NB4 (cell line): ENCODE results near the gene ALS2CL.

ENCODE experiments used
- MYC ChIP-seq: IDR thresholded peaks from 2 replicates; pipeline ENCODE4 v1.6.1; 2011; ENCODE audit warnings: low read depth, low read length
- POLR2A ChIP-seq: IDR thresholded peaks from 2 replicates; pipeline ENCODE4 v1.6.1; 2011; ENCODE audit warnings: mild to moderate bottlenecking; ENCODE audit not compliant: insufficient read length; ENCODE audit errors: extremely low read depth
- TF ChIP-seq, protein P1 (sequence below): IDR thresholded peaks from one replicate; pipeline ENCODE4 v1.5.1; 2012; ENCODE audit warnings: low read depth, low read length
- TF ChIP-seq, protein P2 (sequence below): IDR thresholded peaks from 2 replicates; pipeline ENCODE4 v1.6.1; 2011; ENCODE audit warnings: low read depth, low read length

DNA sequence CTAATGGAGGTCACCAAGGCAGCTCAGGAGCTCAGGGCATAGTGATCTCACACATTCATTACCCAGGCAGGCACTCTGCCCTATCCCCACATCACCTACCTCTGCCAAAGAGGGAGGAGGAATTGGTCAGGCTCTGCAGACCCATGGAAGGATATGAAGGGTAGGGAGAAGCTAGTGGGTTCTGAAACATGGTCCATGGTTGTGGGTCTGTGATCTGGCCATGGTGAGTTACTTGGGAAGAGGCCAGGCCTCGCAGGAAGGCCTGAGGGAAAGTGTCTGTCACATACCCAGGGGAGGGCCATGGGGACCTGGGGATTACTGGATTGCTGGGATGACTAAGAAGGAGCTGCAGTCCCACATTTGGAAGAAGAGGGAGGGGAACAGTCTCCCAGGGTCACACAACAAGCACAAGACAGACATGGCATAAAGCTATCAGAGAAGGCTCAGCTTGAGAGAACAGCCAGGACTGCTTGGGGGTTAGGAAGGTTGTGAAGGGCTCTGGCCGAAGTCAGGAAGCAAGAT, 25.6 kb upstream of the ALS2CL start:
- TF ChIP-seq, protein P1, sequence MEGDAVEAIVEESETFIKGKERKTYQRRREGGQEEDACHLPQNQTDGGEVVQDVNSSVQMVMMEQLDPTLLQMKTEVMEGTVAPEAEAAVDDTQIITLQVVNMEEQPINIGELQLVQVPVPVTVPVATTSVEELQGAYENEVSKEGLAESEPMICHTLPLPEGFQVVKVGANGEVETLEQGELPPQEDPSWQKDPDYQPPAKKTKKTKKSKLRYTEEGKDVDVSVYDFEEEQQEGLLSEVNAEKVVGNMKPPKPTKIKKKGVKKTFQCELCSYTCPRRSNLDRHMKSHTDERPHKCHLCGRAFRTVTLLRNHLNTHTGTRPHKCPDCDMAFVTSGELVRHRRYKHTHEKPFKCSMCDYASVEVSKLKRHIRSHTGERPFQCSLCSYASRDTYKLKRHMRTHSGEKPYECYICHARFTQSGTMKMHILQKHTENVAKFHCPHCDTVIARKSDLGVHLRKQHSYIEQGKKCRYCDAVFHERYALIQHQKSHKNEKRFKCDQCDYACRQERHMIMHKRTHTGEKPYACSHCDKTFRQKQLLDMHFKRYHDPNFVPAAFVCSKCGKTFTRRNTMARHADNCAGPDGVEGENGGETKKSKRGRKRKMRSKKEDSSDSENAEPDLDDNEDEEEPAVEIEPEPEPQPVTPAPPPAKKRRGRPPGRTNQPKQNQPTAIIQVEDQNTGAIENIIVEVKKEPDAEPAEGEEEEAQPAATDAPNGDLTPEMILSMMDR, result no peak
- no peak for TF ChIP-seq POLR2A
- no peak for TF ChIP-seq MYC
- TF ChIP-seq, protein P2, sequence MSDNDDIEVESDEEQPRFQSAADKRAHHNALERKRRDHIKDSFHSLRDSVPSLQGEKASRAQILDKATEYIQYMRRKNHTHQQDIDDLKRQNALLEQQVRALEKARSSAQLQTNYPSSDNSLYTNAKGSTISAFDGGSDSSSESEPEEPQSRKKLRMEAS, result no peak
